Endothelial cell of umbilical vein (primary cell): ENCODE measurements around the gene LXN.

Source experiments
- EZH2 ChIP-seq: IDR thresholded peaks from 2 replicates; pipeline ENCODE4 v1.6.1; 2012; ENCODE audit warnings: borderline replicate concordance, low read depth, mild to moderate bottlenecking, moderate library complexity, low read length, inconsistent platforms; ENCODE audit not compliant: severe bottlenecking
- FOS ChIP-seq: IDR thresholded peaks from 2 replicates; pipeline ENCODE4 v1.6.1; 2011; ENCODE audit warnings: mild to moderate bottlenecking, low read length, moderate library complexity, borderline replicate concordance; ENCODE audit not compliant: insufficient read depth
- GATA2 ChIP-seq: IDR thresholded peaks from 2 replicates; pipeline ENCODE4 v1.7.0; 2011; ENCODE audit warnings: low read depth, mild to moderate bottlenecking, moderate library complexity, mixed read lengths, low read length; ENCODE audit not compliant: insufficient read length, insufficient read depth
- JUN ChIP-seq: IDR thresholded peaks from 2 replicates; pipeline ENCODE4 v1.6.1; 2011; ENCODE audit warnings: borderline replicate concordance, low read depth; ENCODE audit not compliant: insufficient read length, insufficient read depth
- MYC ChIP-seq: IDR thresholded peaks from one replicate; pipeline ENCODE4 v1.6.1; 2011; ENCODE audit warnings: mild to moderate bottlenecking, low read depth, low read length
- POLR2A ChIP-seq: IDR thresholded peaks from 2 replicates; pipeline ENCODE4 v1.6.1; 2012; ENCODE audit warnings: low read depth, mild to moderate bottlenecking, control low read depth, low read length
- POLR2AphosphoS5 ChIP-seq: IDR thresholded peaks from 2 replicates; pipeline ENCODE4 v1.6.1; 2012; ENCODE audit warnings: low read depth, mild to moderate bottlenecking, control low read depth, low read length, moderate library complexity; ENCODE audit not compliant: insufficient read depth
- TF ChIP-seq, protein P1 (sequence below), 2 donors: IDR thresholded peaks; 1 replicate in 1 of 2; 2 replicates in 1 of 2; pipeline ENCODE4 v1.5.1; 2011; ENCODE audit warnings: low read length in 2 of 2, mild to moderate bottlenecking in 2 of 2, moderate library complexity in 2 of 2, control low read depth in 1 of 2, inconsistent platforms in 1 of 2, low read depth in 1 of 2; ENCODE audit not compliant: insufficient read depth in 1 of 2; ENCODE audit errors: extremely low read depth in 1 of 2
- TF ChIP-seq, protein P2 (sequence below): IDR thresholded peaks from 2 replicates; pipeline ENCODE4 v1.6.1; 2011; ENCODE audit not compliant: insufficient read depth, insufficient read length

DNA sequence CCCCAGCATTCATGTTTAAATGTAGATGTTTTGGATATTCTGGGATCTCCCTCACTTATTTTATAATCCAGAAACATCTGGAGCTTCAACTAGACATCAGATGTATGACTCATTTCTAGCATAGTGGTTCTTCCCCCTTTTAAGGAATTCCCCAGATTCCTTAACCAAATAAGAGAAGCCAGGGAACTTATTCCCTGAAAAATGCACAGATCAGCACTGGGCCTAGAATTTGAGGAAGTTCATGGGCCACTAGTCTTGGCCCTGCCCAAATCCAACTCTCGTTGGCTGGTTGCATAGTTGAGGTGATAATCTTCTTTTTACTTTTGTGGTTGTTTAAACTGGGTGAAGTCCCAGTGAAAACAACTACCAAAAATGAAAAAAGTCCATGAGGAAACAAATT, 39.4 kb upstream of the LXN start:
- TF ChIP-seq POLR2AphosphoS5 (no peak), POLR2A (no peak), EZH2 (no peak), MYC (no peak), JUN (peak; percentile 59), FOS (peak; percentile 50), GATA2 (no peak)
- TF ChIP-seq, protein P1, sequence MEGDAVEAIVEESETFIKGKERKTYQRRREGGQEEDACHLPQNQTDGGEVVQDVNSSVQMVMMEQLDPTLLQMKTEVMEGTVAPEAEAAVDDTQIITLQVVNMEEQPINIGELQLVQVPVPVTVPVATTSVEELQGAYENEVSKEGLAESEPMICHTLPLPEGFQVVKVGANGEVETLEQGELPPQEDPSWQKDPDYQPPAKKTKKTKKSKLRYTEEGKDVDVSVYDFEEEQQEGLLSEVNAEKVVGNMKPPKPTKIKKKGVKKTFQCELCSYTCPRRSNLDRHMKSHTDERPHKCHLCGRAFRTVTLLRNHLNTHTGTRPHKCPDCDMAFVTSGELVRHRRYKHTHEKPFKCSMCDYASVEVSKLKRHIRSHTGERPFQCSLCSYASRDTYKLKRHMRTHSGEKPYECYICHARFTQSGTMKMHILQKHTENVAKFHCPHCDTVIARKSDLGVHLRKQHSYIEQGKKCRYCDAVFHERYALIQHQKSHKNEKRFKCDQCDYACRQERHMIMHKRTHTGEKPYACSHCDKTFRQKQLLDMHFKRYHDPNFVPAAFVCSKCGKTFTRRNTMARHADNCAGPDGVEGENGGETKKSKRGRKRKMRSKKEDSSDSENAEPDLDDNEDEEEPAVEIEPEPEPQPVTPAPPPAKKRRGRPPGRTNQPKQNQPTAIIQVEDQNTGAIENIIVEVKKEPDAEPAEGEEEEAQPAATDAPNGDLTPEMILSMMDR (IDR thresholded peaks at IDR 0.05; ENCODE audit: extremely low read depth in 1 of 2, insufficient read depth in 1 of 2, low read depth in 1 of 2, low read length in 2 of 2): no peak
- TF ChIP-seq, protein P2, sequence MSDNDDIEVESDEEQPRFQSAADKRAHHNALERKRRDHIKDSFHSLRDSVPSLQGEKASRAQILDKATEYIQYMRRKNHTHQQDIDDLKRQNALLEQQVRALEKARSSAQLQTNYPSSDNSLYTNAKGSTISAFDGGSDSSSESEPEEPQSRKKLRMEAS: no peak
